Stimulated activated CD8-positive, alpha-beta memory T cell treated with anti-CD3 and anti-CD28 coated beads, Interleukin-7, amount 100 ng/mL, for 1 hour (primary cell): ENCODE results near the gene UGT1A6.

Source experiments
- DNase-seq, 2 donors: peaks; one replicate each; pipeline ENCODE4 v3.0.0-alpha.2; 2020; ENCODE audit warnings: low read depth in 2 of 2

Gene UGT1A6

GRCh38 chr2:233766416-233766815 lies 73.7 kb downstream of the UGT1A6 start:
- DNase-seq = no peak

- DNase-seq = no peak
Measured at GRCh38 chr2:233768076-233768475, 75.4 kb downstream of the UGT1A6 start.

- no peak for DNase-seq
Measured at GRCh38 chr2:233769260-233769659, 76.6 kb downstream of the UGT1A6 start.

- DNase-seq = no peak
Measured at GRCh38 chr2:233772153-233772552, 79.5 kb downstream of the UGT1A6 start.

- no peak for DNase-seq
Measured at GRCh38 chr2:233772583-233772982, 79.9 kb downstream of the UGT1A6 start.

- no peak for DNase-seq
Measured at GRCh38 chr2:233773854-233774253, 81.2 kb downstream of the UGT1A6 start.

GRCh38 chr2:233775414-233775813 lies 82.7 kb downstream of the UGT1A6 start:
- no peak for DNase-seq

- DNase-seq = no peak
Measured at GRCh38 chr2:233778030-233778429, 85.3 kb downstream of the UGT1A6 start, which contains the start of gene MROH2A. MROH2A (plus strand) TSS chr2:233778330; CDS start chr2:233779359, 1,029 bp downstream.

GRCh38 chr2:233779722-233780121 lies 87.0 kb downstream of the UGT1A6 start:
- no peak for DNase-seq

- DNase-seq = no peak
Measured at GRCh38 chr2:233780771-233781170, 88.1 kb downstream of the UGT1A6 start.

GRCh38 chr2:233789554-233789953 lies 96.9 kb downstream of the UGT1A6 start:
- no peak for DNase-seq

- DNase-seq = no peak
Measured at GRCh38 chr2:233791151-233791882, 98.6 kb downstream of the UGT1A6 start.

- DNase-seq = no peak
Measured at GRCh38 chr2:233791883-233792329, 99.2 kb downstream of the UGT1A6 start.

- DNase-seq = no peak
Measured at GRCh38 chr2:233792720-233793119, 100.0 kb downstream of the UGT1A6 start.

GRCh38 chr2:233793465-233794127 lies 100.9 kb downstream of the UGT1A6 start:
- DNase-seq = no peak

GRCh38 chr2:233794128-233794658 lies 101.5 kb downstream of the UGT1A6 start:
- DNase-seq = no peak

GRCh38 chr2:233795735-233796171 lies 103.1 kb downstream of the UGT1A6 start:
- DNase-seq = no peak

GRCh38 chr2:233796254-233796653 lies 103.6 kb downstream of the UGT1A6 start:
- DNase-seq = no peak

- DNase-seq = no peak
Measured at GRCh38 chr2:233798335-233799086, 105.8 kb downstream of the UGT1A6 start.

GRCh38 chr2:233799087-233799665 lies 106.5 kb downstream of the UGT1A6 start:
- no peak for DNase-seq

GRCh38 chr2:233799716-233800115 lies 107.0 kb downstream of the UGT1A6 start:
- DNase-seq = no peak

- no peak for DNase-seq
Measured at GRCh38 chr2:233800208-233800607, 107.5 kb downstream of the UGT1A6 start.
